Transverse colon (tissue), 4 donors: Measurements from ENCODE around the gene RECK.

Source experiments
- EP300 ChIP-seq: sonication (generic); formaldehyde crosslinking; IDR thresholded peaks from one replicate; pipeline ENCODE4 v1.6.1; 2017; ENCODE audit warnings: antibody characterized with exemption, low read depth
- POLR2AphosphoS5 ChIP-seq, 3 donors: sonication (generic); formaldehyde crosslinking; IDR thresholded peaks; one replicate each; pipeline ENCODE4 v1.6.1; 2016; ENCODE audit warnings: antibody characterized with exemption in 3 of 3
- TF ChIP-seq, protein P1 (sequence below), 5 experiments: fragments of 200-600 bp in 3 of 5; fragments of 450-650 bp in 2 of 5; sonication (generic) in 3 of 5; IDR thresholded peaks; 1 replicate in 2 of 5; 2 replicates in 3 of 5; pipeline ENCODE4 v1.5.1; 2016 to 2017; ENCODE audit warnings: antibody characterized with exemption in 5 of 5, inconsistent platforms in 3 of 5, mild to moderate bottlenecking in 2 of 5, moderate library complexity in 1 of 5

- TF ChIP-seq, protein P1, sequence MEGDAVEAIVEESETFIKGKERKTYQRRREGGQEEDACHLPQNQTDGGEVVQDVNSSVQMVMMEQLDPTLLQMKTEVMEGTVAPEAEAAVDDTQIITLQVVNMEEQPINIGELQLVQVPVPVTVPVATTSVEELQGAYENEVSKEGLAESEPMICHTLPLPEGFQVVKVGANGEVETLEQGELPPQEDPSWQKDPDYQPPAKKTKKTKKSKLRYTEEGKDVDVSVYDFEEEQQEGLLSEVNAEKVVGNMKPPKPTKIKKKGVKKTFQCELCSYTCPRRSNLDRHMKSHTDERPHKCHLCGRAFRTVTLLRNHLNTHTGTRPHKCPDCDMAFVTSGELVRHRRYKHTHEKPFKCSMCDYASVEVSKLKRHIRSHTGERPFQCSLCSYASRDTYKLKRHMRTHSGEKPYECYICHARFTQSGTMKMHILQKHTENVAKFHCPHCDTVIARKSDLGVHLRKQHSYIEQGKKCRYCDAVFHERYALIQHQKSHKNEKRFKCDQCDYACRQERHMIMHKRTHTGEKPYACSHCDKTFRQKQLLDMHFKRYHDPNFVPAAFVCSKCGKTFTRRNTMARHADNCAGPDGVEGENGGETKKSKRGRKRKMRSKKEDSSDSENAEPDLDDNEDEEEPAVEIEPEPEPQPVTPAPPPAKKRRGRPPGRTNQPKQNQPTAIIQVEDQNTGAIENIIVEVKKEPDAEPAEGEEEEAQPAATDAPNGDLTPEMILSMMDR (IDR thresholded peaks at IDR 0.05) = no peak
- TF ChIP-seq POLR2AphosphoS5 (IDR thresholded peaks at IDR 0.05) (no peak), EP300 (no peak)
Measured at GRCh38 chr9:36030871-36031270, 5.8 kb upstream of the RECK start.
